NCI-H1092 (cell line): ENCODE measurements around the gene BID.

Source experiments
- DNase-seq: peaks from one replicate; lab custom pipeline; 2025; lab: John Stamatoyannopoulos, UW

BID gene

GRCh38 chr22:17738386-17739128 lies 35.7 kb downstream of the BID start:
- no peak for DNase-seq

GRCh38 chr22:17734187-17734586 lies 40.1 kb downstream of the BID start:
- no peak for DNase-seq

- no peak for DNase-seq
These were observed 40.8 kb downstream of the BID start for GRCh38 chr22:17733466-17733865.

- no peak for DNase-seq
These were observed 41.9 kb downstream of the BID start for GRCh38 chr22:17732251-17732854.

- DNase-seq = no peak
These were observed 44.7 kb downstream of the BID start for GRCh38 chr22:17729561-17729960.

GRCh38 chr22:17728786-17729185 lies 45.5 kb downstream of the BID start:
- DNase-seq = no peak

- DNase-seq = no peak
These were observed 47.1 kb downstream of the BID start for GRCh38 chr22:17726928-17727897.

GRCh38 chr22:17726006-17726927 lies 48.0 kb downstream of the BID start:
- DNase-seq = no peak

GRCh38 chr22:17725500-17725796 lies 48.8 kb downstream of the BID start:
- DNase-seq = no peak

- DNase-seq = no peak
These were observed 49.4 kb downstream of the BID start for GRCh38 chr22:17724678-17725499.

- no peak for DNase-seq
These were observed 50.0 kb downstream of the BID start for GRCh38 chr22:17724241-17724640.

- no peak for DNase-seq
These were observed 54.4 kb downstream of the BID start for GRCh38 chr22:17719911-17720310.

GRCh38 chr22:17717708-17718107 lies 56.6 kb downstream of the BID start:
- no peak for DNase-seq

- no peak for DNase-seq
These were observed 57.7 kb downstream of the BID start for GRCh38 chr22:17716529-17716928.

- DNase-seq = no peak
These were observed 61.8 kb downstream of the BID start for GRCh38 chr22:17712441-17712840.

GRCh38 chr22:17710023-17710422 lies 64.2 kb downstream of the BID start:
- DNase-seq = no peak

GRCh38 chr22:17707526-17707925 lies 66.7 kb downstream of the BID start:
- no peak for DNase-seq

- DNase-seq = no peak
These were observed 67.3 kb downstream of the BID start for GRCh38 chr22:17706947-17707346.

GRCh38 chr22:17705951-17706900 lies 68.0 kb downstream of the BID start:
- DNase-seq = no peak

GRCh38 chr22:17705546-17705945 lies 68.7 kb downstream of the BID start:
- DNase-seq = no peak
